GM18907 (cell line): ENCODE measurements around the gene SLC30A4.
A peak's percentile ranks its signal among the peaks of the same experiment; 100 is the strongest.
"Not testable (repeated sequence)": the region's sequence is repeated elsewhere in the genome, so short reads cannot be mapped to it uniquely, and the experiment has no call there.

ENCODE experiments used
- ATAC-seq: cut with Tn5 transposase; IDR thresholded peaks from one replicate; pipeline ENCODE4 v1.9.1; 2021; ENCODE audit warnings: mild to moderate bottlenecking, moderate library complexity; ENCODE audit not compliant: unreplicated experiment

SLC30A4 gene

DNA sequence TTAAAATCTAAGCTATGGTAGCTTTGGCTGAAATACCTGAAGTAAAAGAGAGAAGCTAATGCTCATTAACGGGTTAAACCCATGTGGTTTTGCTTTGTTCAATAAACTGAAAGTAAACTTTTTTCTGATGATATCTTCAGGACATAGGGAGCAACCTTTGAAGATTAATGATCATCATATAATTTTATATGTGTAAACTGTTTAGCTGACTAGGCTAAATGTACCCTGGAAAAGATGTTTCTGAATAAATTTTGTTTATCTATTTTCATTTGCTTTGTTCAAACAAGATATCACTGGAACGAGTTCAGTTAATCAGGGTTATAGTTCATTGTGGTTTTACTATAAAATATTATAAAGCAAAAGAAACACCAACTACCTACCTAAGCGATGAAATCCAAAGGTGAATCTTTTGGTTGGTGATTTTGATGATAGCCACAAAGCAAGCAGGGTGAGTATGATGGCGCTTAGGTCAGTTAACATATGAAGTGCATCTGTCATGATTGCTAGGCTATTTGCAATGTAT is 11.7 kb downstream of the SLC30A4 start:
- ATAC-seq, result no peak

DNA sequence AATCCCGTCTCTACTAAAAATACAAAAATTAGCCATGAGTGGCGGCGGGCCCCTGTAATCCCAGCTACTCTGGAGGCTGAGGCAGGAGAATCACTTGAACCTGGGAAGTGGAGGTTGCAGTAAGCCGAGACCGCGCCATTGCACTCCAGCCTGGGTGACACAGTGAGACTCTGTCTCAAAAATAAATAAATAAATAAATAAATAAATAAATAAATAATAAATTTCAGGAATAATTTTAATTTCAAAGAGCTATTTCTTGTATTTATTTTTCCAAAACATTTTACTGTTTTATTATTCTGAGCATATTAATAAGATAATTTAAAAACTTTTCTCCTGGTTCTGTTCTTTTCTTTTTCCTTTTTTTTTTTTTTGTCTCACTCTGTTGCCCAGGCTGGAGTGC is 15.4 kb downstream of the SLC30A4 start:
- ATAC-seq, result not testable (repeated sequence)

DNA sequence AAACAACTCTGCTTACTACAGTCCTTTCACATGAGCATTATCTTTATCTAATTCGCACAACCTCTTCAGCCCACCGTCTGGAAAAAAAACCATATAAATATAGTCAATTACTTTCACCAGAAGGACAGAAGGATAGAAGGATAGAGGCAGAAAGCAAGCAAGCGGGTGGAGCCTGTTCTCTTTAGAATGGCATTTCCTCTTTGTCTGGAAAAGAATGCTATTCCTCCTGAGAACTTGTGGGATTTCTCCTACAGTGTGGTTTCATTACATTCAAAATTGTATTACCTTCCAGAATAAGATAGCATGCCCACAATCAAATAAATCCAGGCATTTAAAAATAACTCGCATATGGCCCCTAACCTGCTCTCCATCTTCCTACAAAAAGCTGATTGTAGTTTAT is 23.1 kb downstream of the SLC30A4 start:
- ATAC-seq, result no peak

DNA sequence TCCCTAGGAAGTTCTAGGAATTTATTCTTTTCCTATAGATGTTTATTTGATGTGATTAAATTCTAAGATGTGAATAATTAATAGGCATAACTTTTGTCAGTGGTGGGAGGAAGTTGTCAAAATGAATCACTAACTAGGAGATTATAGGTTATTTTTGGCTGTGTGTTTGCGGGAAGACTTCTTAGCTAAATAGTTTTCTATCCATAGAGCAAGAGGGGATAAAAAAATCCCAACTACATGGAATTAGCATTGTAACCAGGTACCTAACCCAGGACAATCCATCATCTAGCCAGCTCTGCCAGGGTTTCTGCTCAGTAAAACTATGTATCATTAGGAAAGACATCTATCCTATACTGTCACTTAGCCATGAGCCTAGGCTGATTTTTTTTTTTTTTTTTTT is 23.9 kb downstream of the SLC30A4 start:
- ATAC-seq, result no peak

DNA sequence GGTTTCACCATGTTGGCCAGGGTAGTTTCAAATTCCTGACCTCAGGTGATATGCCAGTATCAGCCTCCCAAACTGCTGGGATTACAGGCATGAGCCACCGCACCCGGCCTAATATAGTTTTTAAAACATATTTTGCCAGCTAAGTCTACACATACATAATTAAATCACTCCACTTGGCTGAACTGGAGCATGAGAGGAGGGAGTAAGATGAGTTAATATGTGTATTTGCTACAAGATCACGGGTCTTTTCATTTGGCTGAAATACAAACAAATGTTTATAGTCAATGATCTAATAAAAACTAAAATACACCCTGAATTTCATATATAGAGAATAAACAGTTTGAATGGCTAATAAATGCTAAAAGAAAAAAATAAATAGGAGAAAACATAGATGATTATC is 25.3 kb downstream of the SLC30A4 start:
- no peak for ATAC-seq

DNA sequence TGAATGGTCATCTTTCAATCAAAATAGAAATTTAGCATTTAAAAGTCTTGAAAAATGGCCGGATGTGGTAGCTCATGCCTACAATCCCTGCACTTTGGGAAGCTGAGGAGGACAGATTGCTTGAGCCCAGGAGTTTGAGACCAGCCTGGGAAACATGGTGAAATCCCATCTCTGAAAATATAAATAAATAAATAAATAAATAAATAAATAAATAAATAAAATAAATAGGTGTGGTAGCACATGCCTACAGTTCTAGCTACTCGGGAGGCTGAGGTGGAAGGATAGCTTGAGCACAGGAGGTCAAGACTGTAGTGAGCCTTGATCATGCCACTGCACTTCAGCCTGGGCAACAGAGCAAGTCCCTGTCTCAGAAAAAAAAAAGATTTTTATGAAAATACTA is 25.9 kb downstream of the SLC30A4 start:
- no peak for ATAC-seq

DNA sequence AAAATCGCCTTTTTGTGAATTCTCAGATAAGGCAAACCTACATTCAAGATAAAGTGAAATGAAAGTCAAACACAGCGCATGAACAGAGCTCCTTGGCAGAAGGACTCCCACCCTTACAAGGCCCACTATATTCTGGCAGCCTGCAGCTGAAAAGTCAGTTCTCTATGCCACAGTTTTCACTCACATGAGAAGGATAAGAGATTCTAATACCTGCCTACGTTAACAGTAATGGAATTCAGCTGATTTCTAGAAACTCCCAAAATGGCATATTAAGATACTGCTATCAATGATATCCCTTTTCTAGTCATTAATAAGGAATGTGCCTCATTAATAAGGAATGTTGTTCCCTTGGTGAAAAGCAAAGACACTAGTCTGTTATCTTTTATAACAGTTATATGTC is 27.0 kb downstream of the SLC30A4 start:
- ATAC-seq, result no peak

DNA sequence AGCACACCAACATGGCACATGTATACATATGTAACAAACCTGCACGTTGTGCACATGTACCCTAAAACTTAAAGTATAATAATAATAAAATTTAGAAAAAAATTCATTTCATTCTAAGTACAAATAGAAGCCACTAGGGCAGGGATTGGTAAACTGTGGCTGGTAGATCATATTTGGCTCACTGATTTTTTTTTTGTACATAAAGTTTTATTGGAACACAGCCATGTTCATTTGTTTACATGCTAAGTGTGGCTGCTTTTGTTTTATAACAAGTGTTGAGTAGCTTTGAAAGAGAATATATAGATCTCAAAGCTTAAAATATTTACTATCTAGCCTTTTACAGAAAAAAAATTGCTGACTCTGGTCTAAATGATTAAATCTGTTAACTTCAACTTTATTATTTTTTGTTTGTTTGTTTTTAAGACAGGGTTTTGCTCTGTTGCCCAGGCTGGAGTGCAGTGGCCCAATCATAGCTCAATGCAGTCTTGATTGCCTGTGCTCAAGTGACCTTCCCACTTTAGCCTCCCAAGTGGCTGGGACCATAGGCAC is 32.8 kb downstream of the SLC30A4 start:
- no peak for ATAC-seq

DNA sequence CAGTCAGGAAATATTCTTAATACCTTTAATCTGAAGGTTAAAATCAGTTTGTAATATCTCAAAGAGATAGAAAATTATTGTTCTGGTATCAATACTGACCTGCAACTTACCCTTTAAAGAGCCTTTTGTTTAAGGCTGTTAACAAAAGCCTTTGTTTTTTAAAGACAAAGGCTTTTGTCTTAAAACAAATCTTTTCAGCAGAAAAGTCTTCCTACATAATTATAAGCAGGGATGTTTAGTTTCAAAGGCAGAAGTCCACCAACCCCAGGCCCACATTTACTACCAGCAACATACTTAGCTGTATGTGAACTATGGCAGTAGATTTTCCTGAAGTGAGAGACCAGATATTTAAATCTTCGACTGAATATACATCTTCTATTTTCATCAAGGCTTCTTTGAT is 36.2 kb downstream of the SLC30A4 start:
- ATAC-seq, result no peak

DNA sequence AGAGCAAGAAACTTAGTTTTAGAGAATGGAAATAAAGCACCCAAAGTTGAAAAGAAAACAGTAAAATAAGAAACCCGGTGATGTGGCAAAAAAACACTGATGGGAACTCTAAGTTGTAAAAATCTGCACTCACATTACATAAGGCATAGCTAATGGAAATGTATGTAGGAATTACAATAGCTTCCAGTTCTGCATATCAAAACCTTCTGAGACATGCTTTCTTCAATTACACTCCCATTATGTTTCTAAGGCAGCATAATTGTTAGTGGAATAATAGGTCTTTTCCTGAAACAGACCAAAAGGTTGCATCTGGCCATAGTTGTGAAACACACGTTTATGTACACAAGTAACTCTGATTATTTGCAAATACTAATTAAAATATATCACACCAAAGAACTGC is 41.4 kb downstream of the SLC30A4 start:
- no peak for ATAC-seq

DNA sequence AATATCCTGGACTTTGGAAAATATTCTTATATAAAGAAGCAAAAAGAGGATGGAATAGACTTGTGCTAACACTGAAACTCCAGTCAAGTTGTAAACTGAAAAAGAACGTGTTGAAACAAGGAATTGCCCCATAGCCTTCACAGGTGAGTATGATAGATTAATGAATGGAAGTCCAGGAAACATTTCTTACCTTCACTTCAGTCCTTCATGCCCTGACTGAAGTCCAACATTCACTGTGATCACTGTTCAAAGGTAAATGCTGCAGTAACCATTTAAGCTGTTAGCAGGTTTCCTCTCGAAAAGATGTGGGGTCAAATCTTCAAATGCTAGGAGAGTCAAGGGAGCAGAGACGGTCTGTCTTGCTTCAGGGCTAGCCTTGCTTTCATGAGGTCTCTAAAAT is 46.1 kb downstream of the SLC30A4 start:
- no peak for ATAC-seq

DNA sequence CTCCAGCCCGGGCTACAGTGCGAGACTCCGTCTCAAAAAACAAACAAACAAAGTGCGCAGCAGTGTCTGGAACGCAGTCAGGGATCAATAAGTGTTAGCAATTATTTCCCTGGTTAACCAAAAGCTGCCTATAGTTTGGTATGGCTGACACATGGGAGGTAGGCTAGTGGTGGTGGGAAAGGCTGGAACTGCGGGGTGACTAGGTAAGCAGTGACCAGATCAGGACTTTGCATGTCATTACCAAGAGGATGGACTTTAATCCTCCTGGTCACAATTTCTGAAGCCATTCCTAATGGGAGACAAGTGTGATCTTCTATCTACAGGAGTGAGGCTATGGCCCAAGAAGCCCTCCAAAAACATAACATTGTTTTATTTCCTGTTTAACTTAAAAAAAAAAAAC is 47.8 kb downstream of the SLC30A4 start:
- no peak for ATAC-seq

DNA sequence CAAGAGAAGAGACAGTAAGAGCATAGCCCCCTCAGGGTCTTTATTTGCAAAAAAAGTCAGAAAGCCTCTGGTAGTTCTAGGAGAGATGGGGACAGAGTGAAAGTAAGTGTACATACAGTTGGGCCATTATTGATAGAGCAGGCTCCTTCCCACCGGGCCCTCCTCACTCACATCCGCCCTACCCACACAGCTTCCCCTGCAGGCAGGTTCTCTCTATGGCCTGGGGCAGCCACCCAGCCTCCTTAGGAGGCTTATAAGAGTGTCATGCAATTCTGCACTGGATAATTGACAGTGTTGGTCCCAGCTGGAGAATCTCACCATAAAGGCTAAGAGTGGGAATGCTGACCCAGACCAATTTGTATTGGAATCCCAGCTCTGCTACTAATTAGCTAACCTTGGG is 49.5 kb downstream of the SLC30A4 start:
- no peak for ATAC-seq

DNA sequence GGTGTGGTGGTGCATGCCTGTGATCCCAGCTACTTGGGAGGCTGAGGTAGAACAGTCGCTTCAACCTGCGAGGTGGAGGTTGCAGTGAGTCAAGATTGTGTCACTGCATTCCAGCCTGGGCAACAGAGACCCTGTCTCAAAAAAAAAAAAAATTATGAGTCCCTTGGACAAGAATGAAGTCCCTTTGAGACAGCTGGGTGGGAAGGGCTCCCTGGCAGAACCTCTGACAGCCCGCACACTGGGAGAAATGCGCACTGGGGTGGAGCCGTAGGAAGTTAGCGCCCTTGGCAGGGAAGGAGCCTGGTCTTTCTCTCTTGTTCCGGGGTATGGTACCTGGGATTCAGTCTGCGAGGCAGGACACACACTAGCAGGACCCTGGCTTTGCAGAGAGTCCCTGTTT is 51.4 kb downstream of the SLC30A4 start:
- ATAC-seq, result no peak

DNA sequence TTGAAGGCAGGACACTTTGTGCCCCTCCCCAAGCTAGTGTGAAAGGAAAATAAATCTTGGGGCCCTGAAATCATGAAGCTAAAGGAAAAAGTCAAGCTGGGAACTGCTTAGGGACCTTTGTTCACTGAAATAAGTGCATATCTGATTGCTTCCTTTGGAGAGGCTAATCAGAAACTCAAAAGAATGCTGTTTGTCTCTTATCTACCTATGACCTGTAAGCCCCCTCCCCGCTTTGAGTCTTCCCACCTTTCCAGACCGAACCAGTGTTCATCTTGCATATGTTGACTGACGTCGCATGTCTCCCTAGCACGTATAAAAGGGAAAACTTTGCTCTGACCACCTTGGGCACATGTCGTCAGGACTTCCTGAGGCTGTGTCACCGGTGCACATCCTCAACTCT is 53.1 kb downstream of the SLC30A4 start:
- no peak for ATAC-seq

DNA sequence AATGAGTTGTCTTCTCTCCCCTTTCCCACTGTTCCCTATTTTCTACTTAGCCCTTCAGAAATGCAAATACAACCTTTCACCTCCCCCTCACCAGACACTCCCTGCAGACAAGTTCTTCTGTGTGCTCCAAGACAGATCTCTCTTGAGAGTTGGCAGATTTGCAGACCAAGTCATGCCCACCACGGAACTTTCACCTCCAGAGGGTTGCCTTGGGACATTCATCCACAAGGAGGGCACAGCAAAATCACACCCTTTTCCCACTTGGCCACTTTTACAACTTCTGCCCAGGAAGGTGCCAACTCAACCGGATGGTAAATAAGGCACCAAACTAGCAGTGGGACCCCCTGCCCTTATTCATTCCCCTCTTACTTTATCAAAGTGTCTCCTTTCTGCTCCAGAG is 53.5 kb downstream of the SLC30A4 start:
- no peak for ATAC-seq

DNA sequence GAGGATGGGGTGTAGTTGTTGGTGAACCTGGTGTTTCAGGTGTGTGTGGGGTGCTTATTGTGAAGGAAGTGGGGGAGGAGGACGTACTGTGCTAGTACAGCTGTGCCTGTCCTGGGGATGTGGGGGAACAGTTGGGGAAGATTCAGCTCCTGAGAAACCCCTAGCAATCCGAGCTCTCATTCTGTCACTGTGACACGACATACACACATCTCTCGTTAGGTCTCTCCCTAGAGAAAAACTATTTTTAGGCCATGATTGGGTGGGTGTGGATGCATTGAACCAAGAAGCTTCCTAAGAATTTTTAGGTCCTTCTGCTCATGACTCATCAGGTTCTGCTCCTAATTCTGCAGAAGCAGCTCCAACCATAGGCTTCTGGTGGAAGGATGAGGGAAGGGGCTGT is 54.3 kb downstream of the SLC30A4 start:
- ATAC-seq, result no peak

DNA sequence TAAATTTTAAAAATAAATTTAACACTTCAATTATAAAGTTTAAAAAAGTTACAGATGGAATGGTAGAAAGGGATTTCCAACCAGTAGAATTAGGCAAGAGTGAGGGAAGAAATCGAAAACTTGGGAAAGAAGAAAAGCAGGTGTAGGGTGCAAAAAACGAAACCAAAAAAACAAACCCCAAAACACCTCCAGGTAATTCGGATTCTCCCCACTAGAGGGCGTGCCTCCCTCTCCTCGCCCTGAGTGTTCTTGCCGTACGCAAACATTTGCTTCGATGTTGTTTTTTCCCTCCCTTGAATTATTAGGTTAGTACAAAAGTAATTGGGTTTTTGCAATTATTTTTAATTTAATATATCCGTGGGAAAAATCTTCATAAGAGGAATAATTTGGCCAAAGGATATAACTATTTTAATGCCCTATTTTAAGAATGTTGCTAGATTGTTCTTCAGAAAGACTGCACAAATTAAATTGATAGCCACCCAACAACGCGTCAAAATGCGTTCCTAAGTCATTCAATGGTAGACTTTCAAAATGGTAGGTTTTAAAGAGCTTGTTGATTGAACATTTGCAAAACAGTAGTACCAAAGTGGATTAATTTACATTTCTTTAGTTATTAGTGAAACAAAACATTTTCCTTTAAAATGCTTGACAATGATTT is 63.7 kb downstream of the SLC30A4 start:
- no peak for ATAC-seq

DNA sequence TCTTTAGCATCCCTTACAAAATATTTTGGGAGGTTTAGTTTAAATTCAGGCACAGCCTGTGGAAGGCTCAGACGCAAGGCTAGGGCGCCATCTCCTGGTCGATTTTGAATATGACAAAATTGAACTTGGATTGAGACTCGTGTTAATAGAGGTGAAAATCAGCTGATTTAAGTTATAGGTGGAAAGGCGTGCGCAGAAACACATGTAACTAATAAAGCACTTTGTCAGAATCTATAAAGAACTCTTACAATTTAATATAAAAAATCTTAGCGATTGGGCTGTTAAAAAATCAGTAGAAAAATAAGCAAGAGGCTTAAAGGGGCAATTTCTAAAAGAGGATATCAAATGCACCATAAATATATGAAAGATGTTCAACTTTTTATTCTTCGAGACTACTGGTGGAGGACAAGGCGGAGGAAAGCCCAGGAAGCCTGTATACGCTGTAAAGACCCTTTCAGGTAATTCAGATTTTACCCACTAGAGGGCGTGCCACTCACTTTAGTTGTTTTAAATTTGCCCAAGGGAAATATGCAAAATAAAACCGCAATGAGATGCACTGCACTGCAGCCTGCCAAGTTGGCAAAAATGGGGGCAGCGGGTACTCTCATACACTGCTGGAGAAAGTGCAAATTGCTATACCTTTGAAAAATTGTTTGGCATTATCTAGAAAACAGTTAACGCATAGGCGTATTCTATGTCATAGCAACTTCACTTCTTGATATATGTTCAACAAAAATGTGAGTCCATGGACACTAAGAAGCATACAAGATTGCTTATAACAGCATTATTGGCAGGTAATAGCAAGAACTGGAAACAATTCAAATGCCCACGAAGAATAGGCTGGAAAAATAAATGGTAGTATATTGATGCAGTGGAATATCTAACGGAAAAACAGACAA is 64.7 kb downstream of the SLC30A4 start:
- ATAC-seq, result peak; percentile 69

DNA sequence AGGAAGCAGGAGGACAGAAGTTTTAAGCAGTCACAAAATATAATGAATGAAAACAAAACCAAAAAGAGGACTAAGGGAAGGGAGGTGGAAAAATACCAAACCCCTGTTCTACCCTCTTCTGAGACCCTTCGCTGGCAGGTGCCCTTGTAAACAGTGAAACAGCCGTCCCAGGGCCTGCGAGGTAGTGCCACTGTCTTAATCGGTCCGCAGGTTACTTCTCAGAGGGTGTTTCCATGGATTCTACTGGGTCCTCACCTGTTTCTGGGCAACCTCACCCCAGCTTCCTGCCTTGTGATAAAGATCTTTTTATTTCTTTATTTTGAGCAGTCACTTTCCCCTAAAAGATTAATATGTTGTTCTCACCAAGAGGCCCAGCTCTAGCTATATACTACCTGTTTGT is 65.3 kb downstream of the SLC30A4 start:
- ATAC-seq, result no peak

DNA sequence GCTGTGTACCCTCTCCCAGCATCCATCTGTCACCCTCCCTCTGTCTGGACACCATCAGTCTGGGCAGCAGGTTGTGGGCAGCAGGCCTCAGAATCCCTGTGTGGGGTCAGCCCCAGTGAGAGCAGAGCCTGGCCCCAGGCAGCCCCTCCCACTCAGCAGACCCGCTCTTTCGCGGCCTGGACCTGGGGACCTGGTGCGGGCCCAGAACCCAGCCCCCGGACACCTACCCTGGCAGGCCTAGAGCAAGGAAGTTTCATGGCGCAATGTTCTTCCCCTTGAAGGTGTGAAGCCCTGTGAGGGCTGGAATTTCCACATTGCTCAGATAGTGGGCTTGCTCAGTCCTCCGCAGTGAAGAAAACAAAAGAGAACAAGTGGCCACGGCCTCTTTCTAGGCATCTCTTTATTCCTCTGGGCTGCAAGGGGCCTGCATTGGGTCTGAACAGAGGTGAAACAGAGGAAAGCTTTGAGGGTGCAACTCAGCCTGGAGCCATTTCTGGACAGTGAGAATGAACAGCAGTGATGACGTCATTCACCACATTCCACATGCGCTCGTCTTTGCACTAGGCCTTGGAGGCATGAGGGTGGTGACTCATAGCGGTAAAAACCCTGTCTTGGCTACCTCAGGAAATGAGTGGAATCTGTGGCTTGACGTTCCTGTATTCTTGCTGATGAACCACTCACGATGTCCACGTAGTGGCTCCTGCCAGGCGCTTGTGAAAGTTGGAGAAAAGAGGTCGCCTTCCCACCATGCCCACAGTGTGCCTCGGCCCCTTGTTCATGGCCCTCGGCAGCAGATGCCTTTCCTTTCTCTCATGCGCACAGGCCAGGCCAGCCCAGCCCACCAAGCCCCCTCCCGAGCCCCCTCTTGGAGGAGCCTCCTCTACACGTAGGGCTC is 66.1 kb downstream of the SLC30A4 start:
- no peak for ATAC-seq
